NCI-H128 (cell line): ENCODE results near the gene RIMKLB.

Experiments used
- DNase-seq: peaks from one replicate; lab custom pipeline; 2025; ENCODE audit not compliant: unreplicated experiment; lab: John Stamatoyannopoulos, UW

Gene RIMKLB, protein sequence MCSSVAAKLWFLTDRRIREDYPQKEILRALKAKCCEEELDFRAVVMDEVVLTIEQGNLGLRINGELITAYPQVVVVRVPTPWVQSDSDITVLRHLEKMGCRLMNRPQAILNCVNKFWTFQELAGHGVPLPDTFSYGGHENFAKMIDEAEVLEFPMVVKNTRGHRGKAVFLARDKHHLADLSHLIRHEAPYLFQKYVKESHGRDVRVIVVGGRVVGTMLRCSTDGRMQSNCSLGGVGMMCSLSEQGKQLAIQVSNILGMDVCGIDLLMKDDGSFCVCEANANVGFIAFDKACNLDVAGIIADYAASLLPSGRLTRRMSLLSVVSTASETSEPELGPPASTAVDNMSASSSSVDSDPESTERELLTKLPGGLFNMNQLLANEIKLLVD

DNA sequence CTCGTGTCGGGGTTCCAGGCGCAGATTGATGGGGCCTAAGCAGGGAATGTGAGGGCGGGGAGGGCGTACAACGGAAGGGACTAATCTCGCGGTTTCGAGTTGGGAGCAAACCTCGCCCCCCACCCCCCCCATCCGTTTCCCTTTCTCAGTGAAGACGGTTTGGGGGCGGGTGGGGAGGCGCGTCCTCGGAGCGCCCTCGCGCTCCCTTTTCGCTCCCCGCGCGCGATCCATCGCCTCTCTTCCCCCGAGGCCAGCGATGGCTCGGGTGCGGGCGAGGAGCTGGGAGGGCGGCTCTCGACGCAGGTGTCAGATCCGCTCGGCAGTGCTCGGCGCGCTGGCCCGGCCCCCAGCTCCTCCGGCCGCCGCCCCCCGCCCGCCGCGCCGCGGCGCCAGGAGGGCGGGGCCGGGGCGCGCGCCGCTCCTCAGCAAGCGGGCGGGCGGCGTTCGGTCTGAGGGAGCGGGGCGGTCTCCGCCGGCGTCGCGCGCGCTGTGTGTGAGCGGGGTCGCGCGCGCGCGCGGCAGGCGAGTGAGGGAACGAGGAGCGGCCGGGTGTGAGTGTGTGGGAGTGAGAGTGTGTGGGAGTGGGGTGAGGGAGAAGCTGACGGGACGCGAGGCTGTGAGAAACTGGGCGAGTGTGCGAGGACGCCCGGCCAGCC, at the start of gene RIMKLB:
TSS of gene RIMKLB (plus strand) at position 516 of the 656 bp plus-strand sequence. CDS start 15,876 bp downstream, outside the sequence.
- DNase-seq, result peak; percentile 67

DNA sequence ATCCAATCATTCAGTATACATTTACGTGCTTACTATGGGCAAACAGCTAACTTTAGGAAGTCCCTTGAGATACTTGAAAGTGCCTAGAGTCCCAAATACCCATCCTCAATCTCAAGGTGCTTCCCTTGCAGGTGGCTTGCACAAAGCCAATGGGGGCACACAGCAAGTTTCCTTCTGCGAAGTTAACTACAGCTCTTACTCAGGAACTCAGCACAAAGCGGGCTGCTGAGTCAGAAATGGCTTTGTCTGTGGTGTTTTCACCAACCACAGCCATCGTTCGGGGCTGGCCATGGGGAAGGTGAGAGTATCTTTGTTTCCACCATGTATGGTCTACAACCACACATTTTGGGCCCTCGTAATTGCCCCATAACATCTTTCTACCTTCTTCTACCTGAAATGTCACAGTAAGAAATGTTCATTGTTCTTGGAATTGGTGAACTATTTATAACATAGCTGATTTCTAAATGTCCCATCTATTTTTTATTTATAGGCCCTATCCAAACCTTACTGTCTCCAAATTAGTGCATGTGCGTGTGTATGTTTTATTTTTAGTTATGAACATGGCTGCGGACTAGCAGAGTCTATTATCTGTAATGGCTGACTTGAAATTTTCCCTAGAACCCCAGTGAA, 49.1 kb upstream of the RIMKLB start:
- DNase-seq, result no peak

DNA sequence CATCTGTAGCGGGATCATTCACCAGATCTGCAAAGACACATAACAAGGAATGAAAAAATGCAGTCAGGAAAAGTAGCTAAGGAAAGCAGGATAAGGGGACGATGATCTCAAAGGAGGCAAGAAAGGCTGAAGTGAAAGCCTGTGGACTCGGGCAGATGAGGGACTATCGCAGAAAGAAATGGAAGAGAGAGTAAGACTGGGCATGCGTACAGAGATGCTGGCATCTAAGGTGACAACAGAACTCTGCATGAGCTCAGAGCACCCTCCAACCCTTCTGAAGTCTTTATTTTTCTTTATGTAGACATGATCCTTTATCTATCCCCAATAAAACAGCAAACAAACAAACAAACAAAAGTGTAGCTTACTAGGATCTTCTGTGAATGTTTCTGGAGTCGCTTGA, 42.4 kb upstream of the RIMKLB start:
- no peak for DNase-seq

DNA sequence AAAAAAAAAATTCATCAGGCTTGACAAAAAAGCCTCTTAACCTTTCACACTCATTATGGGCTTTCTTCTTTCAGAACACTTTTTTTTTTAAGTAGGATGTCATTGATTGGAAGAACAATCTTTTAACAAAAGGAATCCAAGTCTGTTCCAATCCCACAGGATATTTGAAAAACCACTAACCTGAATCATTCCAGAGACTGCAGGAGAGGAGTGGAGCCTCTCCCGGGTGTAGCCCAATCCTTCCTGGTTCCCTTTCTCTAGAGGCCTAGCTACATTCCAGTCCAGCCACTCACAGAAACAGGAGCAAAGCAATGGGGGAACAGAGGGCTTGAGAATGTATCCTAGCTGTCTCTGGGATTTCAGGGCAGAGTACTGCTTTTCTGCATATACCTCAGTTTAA, 39.4 kb upstream of the RIMKLB start:
- DNase-seq, result no peak

DNA sequence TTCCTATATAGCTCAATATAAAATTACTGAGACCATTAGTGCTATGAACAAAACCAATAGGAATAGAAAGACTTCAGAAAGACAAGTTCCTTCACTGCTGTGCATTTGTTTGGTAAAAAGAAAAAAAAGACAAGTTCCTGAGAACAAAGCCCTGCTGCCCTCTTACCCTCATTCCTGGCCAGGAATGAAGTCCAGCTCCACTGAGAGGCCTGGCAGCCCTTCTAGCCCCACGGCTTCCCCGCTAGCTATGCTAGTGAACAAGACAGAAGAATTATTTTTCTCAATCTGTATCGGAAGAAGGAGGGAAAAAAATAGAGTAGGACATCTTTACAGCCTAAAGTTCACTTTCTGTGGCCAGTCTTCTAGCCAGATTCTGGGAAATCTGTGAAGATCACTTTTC, 36.8 kb upstream of the RIMKLB start:
- no peak for DNase-seq

DNA sequence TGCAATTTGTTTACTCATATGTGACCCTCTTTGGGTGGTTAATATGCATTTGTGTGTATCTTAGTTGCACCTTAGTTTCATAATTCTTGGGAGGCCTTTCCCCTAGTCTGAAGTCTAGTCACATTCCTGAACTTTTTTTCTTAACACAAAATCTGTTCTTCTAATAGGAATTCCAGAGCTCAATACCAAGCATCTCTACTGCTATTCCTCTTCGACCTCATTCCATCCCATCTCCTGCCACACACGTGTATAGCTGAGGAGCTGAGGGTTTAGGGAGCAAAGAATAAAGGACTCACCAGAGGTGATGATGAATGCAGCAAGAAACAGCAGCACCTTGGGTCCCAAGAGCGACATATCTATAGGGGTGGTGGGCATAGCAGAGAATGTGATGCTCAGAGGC, 36.0 kb upstream of the RIMKLB start:
- no peak for DNase-seq

DNA sequence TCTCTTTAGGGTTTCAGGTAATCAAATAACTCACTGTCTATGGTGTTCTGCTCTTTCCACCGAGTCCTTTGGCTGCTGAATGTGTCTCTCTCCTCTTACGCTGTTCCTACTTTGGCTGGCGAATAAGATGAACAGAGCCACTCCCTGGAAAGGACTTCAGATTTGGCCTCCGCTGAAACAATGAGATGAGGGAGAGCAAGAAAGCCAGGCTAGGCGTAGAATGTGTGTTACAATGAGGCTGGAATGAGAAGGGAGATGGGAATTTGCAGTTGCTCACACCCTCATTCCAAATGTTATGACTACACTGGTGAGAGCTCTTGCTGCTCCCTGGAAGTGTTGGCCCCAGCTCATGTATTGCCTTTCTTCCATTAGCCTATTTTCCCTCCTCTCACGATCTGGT, 35.2 kb upstream of the RIMKLB start, which contains the start of gene MFAP5:
TSS of gene MFAP5 (minus strand) at position 234 of the 400 bp plus-strand sequence. CDS start 722 bp downstream, outside the sequence.
- DNase-seq, result no peak

DNA sequence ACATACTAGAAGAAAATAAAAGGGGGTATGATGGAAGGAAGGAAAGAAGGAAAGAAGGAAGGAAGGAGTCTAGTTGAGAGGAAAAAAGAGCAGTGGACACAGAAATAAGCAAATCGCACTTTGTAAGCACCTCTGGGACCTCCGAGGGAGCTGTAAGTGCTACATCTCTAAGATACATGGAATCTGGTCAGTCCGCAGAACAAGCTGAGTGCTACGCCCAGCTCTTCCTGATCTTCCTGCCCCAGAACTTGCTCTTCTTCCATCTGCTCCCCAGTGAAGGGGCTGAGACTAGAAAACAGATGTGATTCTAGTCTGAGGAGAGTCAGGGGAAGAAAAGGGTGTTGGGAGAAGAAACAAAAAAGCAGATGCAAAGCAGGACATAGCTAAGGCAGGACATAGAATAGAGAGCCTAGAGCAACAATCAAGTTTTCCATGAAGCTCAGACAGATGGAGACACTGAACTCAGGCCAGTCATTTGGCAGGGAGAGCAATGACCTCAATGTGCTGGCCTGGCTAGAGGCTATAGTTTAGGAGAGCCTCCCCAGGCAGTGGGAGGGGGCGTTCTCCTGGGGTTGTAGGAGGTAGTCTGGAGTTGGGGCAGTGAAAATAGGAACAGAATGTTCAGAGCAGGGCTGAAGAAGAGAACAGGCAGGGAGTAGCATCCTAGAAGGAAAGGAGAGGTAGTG, 33.4 kb upstream of the RIMKLB start:
- no peak for DNase-seq

DNA sequence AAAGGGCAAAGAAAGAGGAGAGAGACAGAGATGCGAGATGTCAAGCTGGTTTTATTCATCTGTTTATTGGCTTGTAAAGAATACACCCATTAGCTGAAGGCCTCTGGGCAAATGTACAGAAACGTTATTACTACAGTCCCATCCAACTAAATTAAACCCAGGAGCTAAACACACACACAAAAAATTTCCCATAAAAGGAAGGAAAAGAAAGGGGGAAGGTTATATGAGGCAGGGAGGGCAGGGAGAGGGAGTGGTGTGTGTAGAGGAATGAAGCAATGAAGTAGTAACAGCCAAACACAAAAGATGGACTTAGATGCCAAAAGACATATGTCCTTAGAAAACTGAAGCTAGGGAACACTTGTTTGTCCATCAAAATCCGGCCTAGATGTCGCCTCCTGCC, 32.0 kb upstream of the RIMKLB start:
- DNase-seq, result no peak

DNA sequence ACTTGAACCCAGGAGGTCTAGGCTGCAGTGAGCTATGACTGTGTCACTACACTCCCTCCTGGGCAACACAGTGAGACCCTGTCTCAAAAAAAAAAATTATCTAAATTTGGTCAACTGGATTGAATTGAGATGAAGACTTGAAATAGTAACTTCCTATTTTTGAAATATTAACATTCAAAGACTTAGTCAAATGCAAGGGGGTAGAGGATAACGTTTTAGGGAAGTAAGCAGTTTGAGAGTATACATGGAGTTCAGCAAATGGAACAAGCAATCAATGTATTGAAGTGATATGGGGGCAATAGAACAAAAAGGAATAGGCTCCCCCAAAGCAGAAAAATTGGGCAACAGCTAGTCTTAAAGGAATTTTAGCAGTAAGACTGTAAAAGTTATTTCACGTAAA, 30.5 kb upstream of the RIMKLB start:
- DNase-seq, result no peak

DNA sequence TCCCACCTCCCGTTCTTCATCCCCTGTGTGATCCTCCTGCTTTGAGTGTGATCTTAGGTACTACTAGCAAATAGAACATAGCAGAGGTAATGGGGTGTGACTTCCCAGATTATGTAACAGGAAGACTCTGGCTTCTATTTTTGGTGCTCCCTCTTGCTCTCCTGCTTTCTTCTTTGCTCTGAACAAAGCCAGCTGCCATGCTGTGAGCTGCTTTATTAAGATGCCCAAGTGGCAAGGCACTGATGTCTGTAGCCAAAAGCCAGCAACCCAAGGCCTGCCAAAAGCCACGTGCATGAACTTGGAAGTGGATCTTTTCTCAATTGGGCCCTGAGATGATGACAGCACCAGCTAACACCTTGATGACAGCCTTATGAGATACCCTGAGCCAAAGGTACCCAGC, 29.4 kb upstream of the RIMKLB start:
- no peak for DNase-seq

DNA sequence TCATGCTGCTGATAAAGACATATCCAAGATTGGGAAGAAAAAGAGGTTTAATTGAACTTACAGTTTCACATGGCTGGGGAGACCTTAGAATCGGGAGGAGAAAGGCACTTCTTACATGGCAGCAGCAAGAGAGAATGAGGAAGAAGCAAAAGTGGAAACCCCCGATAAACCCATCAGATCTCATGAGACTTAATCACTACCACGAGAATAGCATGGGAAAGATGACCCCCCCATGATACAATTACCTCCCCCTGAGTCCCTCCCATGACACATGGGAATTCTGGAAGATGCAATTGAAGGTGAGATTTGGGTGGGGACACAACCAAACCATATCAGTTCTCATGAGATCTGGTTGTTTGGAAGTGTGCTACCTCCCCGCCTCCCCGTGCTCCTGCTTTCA, 25.4 kb upstream of the RIMKLB start:
- DNase-seq, result no peak

DNA sequence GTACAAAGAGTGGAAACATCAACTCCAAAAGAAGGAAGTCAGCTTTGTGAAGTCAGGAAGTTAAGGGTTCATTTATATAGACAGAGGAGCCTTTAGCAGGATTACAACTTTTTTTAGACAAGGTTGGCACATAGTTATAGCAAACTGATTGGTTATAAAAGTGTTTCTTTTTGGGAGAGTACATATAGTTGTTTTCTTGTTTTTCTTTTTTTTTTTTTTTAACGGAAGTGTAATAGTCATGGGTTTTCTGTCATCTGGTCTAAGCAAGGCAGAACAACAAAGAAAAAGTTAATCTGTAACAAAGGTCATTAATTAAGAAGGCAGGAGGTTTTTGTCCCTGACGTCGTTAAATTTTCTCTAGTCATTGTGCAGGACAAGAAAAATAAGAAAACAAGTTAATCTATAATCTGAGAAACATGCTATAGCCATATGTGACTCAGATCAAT, 22.2 kb upstream of the RIMKLB start:
- no peak for DNase-seq

DNA sequence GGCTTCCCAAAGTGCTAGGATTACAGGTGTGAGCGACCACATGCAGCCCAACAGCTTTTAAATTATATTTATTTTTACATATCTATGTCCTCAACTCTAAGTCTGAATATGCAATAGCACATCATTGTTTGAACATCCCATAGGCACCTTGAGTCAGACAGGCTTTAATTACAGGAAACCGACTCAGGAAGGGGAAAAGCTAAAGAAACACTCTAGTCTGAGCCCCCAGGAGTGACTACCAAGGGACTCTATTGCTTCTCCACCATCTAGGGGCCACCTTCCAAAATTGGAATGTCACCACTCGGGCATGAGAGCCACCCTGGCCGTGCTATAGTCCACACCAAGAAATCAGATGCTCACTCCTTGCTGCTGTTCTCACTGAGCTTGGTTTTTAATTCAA, 21.1 kb upstream of the RIMKLB start:
- DNase-seq, result no peak

DNA sequence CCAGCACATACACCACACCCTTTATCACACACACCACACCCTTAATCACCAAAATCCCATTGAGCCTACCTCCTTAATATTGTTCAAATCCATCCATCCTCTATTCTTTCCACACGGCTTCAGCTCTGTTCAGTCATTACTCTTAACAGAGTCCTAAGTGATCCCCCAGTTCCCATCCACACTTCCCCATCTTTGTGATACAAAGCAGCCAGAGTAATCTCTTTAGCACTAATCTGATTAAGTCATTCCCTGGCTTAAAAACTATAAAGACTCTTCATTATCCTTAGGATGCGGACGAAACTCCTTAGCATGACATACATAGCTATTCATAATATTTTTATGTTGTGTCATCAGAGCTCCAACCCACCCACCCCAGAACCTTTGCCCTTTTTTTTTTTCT, 20.4 kb upstream of the RIMKLB start:
- no peak for DNase-seq

DNA sequence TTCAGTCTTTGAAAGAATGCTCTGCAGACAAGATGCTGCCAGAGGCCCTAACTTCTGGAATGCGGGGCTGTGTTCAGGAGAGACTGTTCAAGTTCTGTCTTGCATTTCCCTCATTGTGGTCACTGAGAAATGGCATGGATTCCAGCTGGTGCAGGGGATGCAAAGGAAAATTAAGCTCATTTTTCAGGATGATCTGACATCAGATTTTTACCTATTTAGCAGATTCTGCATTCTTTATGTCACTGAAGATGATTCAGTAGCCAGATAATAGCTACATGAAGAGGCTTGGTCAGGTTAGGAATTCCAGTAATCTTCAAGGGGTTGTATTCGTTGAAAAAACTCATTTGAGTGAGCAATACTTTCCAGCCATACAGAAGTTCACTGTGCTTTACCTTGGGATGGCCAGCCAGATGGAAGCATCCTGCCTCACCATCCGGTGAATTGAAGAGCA, 19.1 kb upstream of the RIMKLB start:
- no peak for DNase-seq

DNA sequence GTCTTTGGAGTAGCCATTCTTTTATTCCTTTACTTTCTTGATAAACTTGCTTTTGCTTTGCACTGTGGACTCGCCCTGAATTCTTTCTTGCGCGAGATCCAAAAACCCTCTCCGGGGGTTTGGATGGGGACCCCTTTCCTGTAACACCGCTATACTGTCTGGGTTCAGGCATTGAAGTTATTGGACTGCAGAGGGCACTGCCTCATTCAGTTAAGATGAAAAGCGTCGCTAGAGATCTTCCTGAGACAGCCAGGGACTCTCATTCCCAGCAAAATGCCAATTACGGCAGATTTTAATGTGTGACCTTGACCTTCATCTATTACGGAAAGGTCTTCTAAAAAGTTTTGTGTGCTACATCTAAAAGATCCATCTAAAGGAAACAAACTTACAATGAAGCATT, 17.3 kb upstream of the RIMKLB start:
- DNase-seq, result no peak

DNA sequence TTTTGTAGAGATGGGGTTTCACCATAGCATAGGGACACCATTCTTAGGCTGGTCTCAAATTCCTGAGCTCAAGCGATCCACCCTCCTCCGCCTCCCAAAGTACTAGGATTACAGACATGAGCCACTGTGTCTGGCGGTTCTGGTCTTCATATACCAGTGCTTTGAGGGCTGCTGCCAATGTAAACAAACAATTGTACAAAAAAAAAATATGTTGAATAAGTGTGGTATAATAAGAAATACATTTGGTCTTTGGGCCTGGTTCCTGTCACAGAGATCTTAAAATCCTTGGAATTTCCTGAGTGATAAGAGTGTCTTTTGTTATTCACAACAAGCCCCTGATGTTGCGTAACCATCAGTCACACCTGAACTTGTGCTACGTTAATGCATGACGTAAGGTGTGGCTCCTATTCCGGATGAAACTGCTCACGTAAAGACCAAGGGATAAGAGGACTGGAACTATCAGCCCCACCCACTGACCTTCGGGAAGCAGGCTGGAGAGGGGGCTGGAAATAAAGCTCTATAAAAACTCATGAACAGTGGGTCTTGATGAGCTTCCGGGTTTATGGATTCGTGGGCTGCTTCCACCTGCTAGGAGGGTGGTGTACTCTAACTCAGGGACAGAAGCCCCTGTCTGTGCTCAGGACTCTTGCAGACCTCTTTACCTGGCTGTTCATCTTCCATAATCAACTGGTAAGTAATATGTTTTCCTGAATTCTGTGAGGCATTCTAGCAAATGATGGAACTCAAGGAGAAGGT, 16.5 kb upstream of the RIMKLB start:
- DNase-seq, result no peak

DNA sequence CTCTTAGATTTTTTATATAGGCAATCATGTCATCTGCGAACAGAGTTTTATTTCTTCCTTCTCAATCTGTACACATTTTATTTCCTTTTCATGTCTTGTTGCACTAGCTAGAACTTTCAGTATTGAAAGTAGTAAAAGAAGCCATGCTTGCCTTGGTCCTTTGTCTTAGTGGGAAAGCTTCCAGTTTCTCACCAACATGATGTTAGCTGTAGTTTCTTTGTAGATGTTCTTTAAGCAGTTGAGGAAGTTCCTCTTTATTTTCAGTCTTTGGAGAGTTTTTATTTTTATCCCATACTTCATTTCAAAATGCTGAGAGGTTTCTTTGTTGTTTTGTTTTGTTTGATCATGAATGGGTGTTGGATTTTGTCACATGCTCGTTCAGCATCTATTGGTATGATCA, 12.7 kb upstream of the RIMKLB start:
- no peak for DNase-seq

DNA sequence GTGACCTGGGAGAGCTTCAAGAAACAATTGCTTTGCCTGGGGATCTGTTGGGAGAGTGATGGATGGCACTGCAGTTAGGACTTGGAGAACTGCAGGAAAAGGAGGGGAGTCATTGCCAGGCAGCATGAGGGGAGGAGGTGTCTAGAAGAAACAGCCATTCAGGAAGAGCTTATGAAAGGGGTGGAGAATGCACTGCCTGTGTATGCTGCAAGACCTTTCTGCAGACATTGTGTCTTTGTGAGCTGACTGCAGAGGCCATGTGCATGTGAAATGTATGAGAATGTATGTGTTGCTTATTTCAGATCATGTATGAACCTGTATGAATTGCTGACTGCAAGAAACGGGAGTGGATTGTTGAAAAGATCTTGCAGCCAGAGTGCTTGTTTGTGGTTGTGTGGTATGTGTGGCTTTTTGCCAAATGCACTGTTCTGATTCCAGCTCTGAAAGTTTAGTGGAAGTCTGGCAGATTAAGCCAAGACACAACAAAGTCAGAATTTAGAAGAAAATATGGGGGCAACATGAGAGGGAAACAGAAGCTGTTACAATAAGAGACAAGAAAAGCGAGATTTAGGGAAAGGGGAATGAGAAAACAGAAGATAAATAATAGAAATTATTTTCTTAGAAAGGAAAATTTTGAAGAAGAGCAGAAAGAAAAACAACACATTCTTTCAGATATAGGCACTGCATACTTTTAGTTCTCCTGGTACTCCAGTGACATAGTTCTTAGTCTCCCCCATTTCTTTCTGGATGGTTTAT, 9.8 kb upstream of the RIMKLB start:
- DNase-seq, result no peak
